Hematopoietic multipotent progenitor cell treated with erythropoietin and hydrocortisone succinate and interleukin-3 and kit ligand, for 15 days (in vitro differentiated cells): ENCODE data around the gene ARHGAP26.
"Not testable (repeated sequence)": the region's sequence is repeated elsewhere in the genome, so short reads cannot be mapped to it uniquely, and the experiment has no call there.

Source experiments
- DNase-seq: peaks from one replicate; pipeline ENCODE4 v3.0.0-alpha.2; 2015; ENCODE audit warnings: low spot score

ARHGAP26 gene

DNA sequence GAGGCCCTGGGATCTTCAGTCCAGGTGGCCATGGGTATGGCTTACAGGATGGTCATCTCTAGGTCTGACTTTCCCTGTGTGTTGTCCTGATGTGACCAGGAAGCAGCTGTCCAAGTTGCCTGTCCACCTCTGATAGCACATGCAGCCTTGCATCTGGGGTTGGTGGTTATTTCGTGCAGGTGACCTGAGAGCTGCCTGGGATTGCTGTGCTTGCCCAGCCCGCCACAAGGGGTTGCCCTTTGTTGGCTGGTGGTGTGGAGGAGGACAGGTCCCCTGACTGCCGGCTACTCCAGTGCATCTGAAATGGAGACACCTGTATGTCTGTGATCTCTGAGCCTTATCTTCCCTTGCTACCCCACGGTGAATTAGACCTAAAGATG is 212.6 kb downstream of the ARHGAP26 start:
- no peak for DNase-seq

DNA sequence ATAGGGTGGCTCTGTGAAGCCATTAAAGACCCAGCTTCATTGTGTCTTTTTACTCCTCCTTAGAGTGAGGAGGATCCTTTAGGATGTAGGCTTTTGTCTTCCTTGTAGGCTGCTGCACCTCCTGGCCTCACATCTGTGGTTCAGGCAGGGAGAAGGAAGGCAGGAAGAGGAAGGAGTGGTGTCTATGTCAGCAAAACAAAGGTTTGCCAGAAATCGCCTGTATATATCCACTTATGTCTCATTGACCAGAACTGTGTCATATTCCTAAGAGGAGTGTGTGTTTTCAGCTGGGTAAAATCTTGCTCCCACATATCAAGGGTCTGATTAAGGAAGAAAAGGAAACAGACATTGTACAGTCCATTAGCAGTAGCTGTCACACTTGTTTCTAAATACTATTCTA is 213.8 kb downstream of the ARHGAP26 start:
- DNase-seq = no peak

DNA sequence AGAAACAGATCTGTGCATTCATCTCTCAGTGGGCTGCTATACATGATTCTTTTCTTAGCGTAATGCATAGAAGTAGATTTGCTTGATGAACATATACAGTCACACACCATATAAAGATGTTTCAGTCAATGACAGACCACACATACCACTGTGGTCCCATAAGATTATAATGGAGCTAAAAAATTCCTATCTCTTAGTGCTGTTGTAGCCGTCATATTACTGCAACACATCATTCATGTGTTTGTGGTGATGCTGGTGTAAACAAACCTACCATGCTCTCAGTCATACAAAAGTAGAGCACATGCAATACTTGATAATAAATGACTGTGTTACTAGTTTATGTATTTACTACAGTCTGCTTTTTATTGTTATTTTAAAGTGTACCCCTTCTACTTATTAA is 214.3 kb downstream of the ARHGAP26 start:
- no peak for DNase-seq

DNA sequence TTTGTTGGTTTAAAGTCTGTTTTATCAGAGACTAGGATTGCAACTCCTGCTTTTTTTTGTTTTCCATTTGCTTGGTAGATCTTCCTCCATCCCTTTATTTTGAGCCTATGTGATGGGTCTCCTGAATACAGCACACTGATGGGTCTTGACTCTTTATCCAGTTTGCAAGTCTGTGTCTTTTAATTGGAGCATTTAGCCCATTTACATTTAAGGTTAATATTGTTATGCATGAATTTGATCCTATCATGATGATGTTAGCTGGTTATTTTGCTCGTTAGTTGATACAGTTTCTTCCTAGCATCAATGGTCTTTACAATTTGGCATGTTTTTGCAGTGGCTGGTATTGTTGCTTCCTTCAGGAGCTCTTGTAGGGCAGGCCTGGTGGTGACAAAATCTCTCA is 219.1 kb downstream of the ARHGAP26 start:
- not testable (repeated sequence) for DNase-seq

DNA sequence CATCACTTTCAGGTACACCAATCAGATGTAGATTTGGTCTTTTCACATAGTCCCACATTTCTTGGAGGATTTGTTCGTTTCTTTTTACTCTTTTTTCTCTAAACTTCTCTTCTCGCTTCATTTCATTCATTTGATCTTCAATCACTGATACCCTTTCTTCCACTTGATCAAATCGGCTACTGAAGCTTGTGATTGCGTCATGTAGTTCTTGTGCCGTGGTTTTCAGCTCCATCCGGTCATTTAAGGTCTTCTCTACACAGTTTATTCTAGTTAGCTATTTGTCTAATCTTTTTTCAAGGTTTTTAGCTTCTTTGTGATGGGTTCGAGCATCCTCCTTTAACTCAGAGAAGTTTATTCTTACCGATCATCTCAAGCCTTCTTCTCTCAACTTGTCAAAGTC is 219.9 kb downstream of the ARHGAP26 start:
- DNase-seq = not testable (repeated sequence)

DNA sequence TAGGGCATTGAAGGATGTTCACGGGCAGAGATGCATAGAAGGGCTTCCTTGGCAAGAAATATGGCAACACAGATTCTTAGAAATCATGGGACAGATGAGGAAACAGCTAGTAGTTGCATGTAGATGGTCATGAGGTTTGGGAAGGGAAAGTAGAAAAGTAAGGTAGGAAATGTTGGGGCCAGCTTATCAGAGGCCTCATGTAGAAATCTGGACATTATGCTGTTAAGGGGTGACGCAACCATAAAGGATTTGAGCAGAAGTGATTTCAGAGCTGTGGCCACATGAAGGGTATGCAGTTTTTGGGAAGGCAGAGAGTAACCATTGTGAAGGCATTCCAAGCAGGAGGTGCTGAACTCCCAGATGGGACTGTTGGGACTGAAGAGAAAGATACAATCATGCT is 224.0 kb downstream of the ARHGAP26 start:
- no peak for DNase-seq

DNA sequence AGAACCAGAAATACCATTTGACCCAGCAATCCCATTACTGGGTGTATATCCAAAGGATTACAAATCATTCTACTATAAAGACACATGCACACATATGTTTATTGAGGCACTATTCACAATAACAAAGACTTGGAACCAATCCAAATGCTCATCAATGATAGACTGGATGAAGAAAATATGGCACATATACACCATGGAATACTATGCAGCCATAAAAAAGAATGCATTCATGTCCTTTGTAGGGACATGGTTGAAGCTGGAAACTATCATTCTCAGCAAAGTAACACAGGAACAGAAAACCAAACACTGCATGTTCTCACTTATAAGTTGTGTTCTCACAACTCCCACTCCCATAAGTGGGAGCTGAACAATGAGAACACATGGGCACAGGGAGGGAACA is 225.4 kb downstream of the ARHGAP26 start:
- not testable (repeated sequence) for DNase-seq

DNA sequence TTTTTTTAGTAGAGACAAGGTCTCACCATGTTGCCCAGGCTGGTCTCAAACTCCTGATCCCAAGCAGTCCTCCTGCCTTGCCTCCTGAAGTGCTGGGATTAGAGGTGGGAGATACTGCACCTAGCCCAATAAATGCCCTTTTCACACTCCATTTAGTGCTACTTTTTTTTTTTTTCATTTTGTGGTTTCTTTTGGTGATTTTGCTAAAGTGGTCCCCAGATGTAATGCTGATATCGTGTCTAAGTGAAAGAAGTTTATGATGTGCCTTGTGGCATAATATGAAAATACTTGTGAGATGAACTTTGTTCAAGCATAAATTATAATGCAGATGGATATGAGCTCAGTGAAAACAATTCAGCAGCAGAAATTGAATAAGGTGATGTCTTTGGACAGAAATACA is 227.4 kb downstream of the ARHGAP26 start:
- no peak for DNase-seq

DNA sequence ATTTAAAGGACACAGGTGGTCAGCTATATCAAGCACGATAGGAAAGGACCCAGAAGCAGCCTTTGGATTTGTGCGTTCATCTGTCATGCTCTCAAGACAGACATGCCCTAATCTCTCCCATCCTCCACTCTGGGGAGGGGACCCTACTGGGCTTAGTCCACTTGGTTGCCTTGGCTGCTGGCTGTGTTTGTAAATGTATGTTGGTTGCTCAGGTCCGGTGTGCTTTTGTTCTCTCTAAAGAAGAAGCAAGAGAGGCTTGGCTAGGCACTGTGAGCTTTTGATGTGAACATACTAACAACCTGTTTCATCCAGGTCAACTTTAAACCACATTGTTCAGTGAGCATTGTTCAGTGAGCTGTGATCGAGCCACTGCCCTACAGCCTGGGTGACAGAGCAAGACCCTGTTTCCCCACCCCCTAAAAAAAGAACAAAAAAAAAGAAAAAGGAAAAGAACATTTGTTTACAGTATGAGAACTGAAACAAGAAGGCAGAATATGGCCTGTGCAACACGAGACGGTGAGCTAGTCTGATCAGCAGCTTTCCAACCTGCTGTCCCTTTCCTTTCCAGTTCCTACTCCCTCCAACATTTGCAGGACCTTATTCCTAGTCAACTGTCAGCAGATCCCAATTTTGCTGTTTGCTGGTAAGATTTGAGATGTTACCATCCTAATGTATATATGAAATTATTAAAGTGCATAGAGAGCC is 228.3 kb downstream of the ARHGAP26 start:
- no peak for DNase-seq

DNA sequence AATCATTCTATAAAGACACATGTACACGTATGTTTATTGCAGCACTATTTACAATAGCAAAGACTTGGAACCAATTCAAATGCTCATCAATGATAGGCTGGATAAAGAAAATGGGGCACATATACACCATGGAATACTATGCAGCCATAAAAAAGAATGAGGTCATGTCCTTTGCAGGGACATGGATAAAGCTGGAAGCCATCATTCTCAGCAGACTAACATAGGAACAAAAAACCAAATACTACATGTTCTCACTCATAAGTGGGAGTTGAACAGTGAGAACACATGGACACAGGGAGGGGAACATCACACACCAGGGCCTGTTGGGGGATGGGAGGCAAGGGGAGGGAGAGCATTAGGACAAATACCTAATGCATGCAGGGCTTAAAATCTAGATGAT is 230.4 kb downstream of the ARHGAP26 start:
- not testable (repeated sequence) for DNase-seq

DNA sequence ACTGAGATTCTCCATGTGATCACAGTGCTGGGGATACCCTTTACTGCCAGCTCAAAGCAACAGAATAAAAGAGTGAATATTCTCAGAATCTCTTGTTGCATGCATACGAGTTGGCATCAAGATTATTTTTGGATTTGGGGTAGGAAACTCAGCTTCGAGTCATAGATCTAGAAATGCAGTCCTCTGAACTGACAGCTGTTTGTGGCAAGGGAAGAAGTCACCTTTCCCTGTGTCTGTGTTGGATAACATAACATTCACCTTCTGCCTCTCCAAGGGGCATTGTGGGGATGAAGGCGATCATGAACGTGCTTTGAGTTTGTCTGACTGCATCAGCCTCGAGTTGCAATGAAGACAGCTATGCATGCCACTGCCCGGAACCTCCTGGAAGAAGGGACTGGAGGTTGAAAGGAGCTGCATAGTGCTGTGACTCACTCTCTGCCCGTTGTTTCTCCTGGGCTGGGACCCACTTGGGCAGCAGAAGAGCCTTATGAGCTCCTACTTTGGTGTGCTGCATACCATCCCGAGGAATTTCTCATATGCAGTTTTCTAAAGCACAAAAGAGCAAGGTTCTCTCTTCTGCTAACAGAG is 231.7 kb downstream of the ARHGAP26 start:
- no peak for DNase-seq

DNA sequence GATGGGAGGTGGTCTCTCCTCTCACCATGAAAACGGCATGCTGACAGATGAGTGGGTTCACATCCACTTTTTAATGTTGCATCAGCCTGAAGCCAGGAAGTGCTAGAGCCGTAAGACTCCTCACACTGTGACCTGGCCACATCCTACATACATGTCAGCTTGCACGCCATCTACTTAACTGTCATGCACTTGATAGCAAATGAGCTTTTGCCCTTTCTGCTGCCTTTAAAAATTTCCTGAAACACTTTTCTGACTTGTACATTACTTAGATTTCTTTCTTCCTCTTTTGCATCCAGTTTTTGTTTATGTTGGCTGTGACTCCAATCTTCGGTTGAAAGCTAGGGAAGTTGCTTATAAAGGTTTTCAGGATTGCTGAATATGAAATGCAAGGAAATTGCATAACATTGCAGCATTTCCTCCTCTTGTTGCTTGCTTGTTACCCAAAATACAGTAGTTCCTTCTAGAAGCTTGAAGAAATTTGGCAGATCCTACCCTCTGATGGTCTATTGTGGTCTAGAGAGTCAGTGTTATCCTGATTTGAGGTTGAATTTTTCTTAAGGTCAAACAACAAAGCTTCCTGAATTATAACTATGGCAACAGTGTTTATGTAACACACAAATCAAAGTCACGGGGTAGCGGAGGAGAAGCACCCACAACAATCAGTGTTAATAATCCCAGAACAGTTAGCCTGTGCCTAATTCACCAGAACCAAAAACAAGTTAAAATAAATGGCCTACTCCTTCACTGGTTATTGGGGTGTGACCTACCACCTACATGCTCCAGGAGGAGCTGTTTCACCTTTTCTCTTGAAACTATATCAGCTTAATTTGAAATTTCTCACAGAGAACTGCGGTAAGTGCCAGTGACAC is 232.5 kb downstream of the ARHGAP26 start:
- DNase-seq = no peak

DNA sequence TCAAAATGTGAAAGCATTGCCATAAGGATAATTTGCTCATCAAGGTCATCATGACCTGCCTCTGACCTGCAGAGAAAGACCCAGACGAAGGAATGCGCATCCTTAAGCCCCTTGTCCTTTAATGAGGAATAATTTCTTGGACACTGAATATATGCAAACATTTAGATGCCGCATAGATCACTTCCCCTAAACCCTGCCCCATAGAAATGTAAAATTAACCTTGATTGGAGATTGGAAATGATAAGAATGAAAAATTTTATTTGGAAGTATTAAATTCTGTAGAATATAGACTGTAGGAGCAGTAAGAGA is 233.1 kb downstream of the ARHGAP26 start:
- no peak for DNase-seq

DNA sequence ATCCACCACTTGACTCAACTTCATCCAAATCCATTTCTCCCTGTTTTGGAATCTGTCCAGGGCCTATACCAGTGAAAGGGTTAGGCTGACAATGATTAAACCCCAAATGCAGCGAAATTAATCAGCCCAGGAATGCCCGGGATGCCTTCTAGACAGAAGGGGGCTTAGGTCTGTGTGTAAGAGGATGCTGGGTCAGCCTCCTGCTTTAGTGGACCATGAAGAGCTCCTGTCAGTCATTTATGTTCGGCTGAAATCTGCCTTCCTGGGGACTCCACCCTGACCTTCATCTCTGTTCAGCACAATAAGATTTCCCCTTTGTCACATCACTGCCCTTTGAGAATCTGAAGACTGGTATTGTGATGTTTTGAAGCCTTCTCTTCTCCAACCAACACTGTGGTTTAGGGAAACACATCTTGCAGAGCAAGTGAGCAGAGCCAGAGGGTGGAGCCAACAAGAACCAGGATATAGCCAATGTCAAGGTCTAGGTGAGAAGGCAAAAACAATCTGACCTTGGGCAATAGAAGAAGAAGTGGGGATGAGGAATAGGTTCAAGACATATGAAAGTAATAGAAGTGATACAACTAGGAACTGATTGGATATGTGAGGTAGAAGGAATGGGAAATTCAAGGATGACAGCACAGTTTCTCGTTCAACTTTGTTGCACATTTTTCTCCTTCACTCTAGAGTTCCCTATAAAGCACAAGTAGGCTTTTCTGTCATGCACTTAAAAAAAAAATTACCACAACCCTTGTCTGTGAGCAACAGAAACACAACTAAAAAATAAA is 234.4 kb downstream of the ARHGAP26 start:
- no peak for DNase-seq

DNA sequence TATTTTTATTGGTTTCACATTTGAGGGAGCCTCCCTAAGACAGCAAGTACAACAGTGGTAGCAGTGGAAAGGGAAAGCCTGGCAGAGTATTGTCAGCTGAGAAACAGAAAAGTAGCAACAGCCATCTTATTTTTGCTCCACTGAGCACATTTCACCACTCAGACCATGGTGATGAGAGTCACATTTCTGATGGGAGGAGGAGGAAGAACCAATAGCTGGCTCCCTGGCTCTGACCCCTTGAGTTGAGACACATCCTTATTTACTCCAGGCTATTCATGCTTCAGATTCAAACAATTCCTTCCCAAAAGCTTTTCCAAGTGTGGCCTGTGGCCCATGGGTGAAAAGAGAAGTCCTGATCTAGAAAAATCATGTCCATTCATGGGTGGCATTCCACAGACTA is 236.3 kb downstream of the ARHGAP26 start:
- no peak for DNase-seq

DNA sequence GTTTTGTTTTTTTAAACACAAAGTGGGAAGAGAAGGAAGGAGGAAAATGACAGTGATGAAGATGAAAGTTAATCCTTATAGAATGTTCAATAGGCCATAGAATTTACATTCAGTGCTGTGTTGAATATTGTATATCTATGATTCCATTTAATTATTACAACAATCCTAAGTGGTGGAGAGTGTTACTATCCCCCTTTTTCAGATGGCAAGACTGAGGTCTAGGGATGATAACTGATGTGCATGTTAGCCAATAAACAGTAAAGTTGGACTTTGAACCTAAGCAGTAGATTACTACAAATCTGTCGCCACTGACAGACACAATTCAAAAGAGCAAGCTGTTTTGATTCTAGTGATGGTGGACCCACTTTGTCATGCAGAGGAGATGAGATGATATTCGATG is 237.9 kb downstream of the ARHGAP26 start:
- no peak for DNase-seq

DNA sequence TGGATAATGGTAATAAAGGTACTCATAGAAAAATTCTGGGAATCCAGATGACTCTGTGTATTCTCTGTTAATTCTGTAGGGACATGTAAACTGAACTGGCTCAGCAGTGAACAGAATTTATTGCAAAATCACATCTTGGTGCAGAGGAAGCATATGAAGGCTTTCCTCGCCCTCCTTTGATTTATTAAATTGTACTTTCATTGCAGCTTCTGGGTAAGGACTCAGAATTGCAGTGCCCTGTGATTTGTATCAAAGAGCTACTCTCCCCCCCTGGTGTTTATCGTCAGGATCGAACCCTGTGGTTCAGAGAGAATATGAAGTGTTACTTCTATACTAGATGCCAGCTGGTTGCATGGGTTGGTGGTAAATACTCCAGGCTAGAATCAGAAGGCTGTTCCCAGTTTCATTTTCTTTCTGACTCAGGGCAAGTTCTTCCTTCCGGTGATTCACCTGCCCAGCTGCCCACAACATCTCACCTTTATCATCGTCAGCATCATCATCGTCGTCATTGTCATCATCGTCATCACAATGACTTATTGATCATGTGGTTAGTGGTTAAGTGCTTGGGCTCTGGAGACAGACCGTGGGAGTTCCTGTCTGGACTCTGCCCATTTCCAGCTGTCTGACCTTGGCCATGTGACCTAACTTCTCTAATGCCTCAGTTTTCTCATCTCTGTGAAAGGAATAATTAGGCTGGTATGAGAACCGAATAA is 238.8 kb downstream of the ARHGAP26 start:
- DNase-seq = no peak

DNA sequence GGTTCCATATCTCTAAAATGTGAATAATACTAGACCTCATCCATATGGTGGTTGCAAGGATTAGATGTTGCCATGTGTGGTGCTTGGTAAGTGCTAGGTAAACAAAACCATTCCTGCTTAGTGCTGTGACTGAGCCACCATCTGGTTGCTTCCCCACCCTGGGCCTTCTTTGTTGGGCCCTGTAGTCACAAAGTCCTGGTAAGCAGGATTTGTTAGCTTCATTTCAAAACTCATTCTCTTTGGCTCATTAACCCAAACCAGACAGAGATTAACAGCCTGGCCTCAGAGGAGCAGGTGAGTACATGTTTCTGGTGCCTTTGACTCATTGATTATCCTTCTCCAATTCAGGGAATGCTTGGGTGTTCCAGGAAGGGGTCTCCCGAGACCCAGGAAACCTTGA is 240.2 kb downstream of the ARHGAP26 start:
- no peak for DNase-seq

DNA sequence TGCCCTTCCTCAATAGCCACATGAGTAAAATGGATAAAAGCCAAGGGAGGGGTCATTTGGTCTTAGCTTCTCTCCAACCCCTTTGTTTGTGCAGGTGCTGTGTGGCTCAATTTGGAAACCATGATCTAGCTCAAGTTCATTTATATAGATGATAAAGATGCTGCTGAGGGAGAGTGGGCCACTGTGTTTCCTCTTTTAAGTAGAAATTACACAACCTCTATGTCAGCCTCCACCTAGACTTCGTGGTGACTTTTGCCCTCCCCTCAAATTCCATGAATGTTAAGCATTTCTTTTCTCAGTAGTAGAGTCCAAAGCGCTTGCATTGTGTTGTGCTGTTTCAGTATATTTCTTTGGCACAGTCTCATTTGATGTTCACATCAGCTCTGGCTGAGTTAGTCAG is 241.4 kb downstream of the ARHGAP26 start:
- DNase-seq = no peak

DNA sequence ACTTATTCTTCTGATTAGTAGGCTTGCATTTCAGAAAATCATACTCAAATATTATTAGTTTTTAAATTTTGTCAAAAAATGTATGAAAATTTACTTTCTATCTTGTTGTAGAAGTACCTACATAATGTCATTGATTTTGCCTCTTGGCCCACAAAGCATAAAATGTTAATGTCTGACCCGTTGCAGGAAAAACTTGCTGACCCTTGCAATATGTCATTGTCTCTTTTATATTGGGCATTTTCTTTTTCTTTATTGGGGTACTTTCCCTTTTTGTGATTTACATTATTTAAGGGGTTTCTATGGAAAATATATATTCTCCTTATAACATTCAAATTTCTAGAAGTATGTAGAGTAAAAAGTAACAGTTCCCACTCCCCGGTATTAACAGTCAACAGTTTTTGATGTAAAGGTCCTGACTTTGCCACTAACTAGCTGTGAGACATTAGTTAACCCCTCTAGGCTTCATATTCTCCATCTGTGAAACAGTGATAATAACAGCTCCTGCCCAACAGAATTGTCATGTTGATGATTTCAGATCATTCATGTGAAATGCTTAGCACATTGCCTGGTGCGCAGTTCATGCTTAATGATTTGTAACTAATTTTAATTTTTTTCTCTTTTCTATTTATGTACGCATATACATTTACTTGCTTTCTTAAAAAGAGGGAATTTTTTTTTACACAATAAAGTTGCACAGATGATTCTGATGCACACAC is 243.2 kb downstream of the ARHGAP26 start:
- DNase-seq = no peak

DNA sequence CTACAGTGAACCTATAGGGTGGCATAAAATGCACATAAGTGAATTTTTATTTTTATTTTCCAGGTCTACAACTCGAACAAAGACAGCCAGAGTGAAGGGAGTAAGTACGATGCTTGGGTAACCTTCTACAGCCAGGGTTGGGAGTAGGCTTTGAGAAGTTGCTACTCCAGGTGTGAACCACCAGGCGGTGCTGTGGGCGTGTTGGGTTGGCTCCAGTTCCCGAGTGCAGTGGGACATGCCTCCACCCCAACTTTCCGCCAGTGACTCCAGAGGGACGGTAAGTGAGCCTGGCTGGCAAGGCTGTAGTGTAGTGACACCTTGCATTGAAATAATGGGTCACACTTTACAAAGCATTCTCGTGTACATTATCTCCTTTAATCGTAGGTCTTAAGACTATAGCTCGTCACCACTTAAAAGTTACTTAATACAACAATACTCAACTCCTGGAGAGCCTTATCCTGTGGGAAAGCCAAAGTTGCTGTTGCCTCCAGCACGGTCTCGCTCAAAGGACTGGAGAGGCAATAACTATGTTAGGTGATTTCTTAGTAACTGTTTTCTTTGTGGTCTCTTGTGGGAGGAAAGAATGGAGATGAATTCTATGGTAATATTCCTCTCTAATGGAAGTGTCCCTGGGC is 244.0 kb downstream of the ARHGAP26 start:
- DNase-seq = peak; percentile 35
